Measurements from ENCODE around the gene HSPA1A. TPM values are rescaled to one million over a fixed set of nuclear protein-coding genes. Genes with fewer than 3 reads are reported as not detected.
"Not testable (repeated sequence)": the region's sequence is repeated elsewhere in the genome, so short reads cannot be mapped to it uniquely, and the experiment has no call there.

The HSPA1A gene
- total and polyA plus RNA-seq, 12 donors = 48.5 to 261 (median 183) TPM

DNA sequence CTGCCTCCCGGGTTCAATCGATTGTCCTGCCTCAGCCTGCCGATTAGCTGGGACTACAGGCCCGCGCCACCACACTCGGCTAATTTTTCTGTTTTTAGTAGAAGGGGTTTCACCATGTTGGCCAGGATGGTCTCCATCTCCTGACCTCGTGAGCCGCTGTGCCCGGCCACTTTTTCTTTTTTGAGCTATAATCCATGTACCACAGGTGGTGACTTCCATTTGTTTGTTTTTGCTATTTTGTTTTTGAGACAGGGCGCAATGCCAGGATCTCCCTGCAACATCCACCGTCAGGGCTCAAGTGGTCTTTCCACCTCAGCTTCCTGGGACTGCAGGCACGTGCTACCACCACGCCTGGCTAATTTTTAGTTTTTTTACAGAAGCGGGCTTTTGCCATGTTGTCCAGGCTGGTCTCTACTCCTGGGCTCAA is 20.7 kb downstream of the HSPA1A start:
- TF ChIP-seq CTCF (IDR thresholded peaks at IDR 0.05) = no peak
- TF ChIP-seq POLR2A (IDR thresholded peaks at IDR 0.05) = no peak
- Histone ChIP-seq H3K27ac (peak overlapping the region in 4 of 5 donors; percentile 3 to 96 (median 66)), H3K4me3 (peak overlapping the region in 2 of 4 donors; percentile 62 to 92), H3K36me3 (replicated peaks in 1 of 2) (peaks cover 0 to 39% of the 10 kb centered on the region in 2 donors), H3K4me1 (replicated peaks in 1 of 2) (peaks cover 25 to 46% of the 10 kb centered on the region in 2 donors), H3K27me3 (no peaks in the 10 kb centered on the region), H3K9me3 (replicated peaks in 1 of 3) (no peaks in the 10 kb centered on the region)
- 14 to 47% (median 19%) methylated on average over 13 to 14 of the region's 14 CpGs for WGBS, 4 donors
- DNase-seq = peak in 1 of 7 donors; percentile 29
- intact Hi-C loops (cut with DNase I) = loop anchor here (5.0 to 10.0 kb wide), 2 partner anchors 149 to 151 kb away; partner anchors contain the start of gene LY6G5C (in 1 of the 2)

- H3K27me3 ChIP-seq = no peaks in the 10 kb centered on the region
- TF ChIP-seq POLR2A (IDR thresholded peaks at IDR 0.05) = no peak
- TF ChIP-seq CTCF (IDR thresholded peaks at IDR 0.05) = no peak
- peak overlapping the region; percentile 3 to 96 (median 47) for H3K27ac ChIP-seq
- peaks cover 25 to 41% of the 10 kb centered on the region in 2 donors for H3K4me1 ChIP-seq (replicated peaks in 1 of 2)
- H3K36me3 ChIP-seq (replicated peaks in 1 of 2) = peaks cover 0 to 40% of the 10 kb centered on the region in 2 donors
- no peak for DNase-seq
- 13 to 30% (median 19%) methylated on average over 12 of the region's 12 CpGs for WGBS, 4 donors
- intact Hi-C loops (cut with DNase I) = loop anchor here (5.0 to 10.0 kb wide), 2 partner anchors 149 to 152 kb away; partner anchors contain the start of gene LY6G5C (in 1 of the 2)
- no peaks in the 10 kb centered on the region for H3K9me3 ChIP-seq (replicated peaks in 1 of 3)
- H3K4me3 ChIP-seq = peak overlapping the region in 2 of 4 donors; percentile 62 to 92
Measured at GRCh38 chr6:31836474-31837368, 21.4 kb downstream of the HSPA1A start.

- intact Hi-C loops (cut with DNase I) = loop anchor here (5.0 to 10.0 kb wide), 2 partner anchors 150 to 153 kb away; partner anchors contain the start of gene LY6G5C (in 1 of the 2)
- H3K27ac ChIP-seq = peak overlapping the region in 1 of 5 donors; percentile 96
Measured at GRCh38 chr6:31837369-31838113, 22.2 kb downstream of the HSPA1A start.

GRCh38 chr6:31838114-31838553 is 22.8 kb downstream of the HSPA1A start:
- intact Hi-C loops (cut with DNase I) = loop anchor here (5.0 to 10.0 kb wide), 2 partner anchors 151 to 153 kb away; partner anchors contain the start of gene LY6G5C (in 1 of the 2)
- not testable (repeated sequence) for H3K27me3 ChIP-seq; H3K4me3 ChIP-seq; H3K27ac ChIP-seq; H3K9me3 ChIP-seq (replicated peaks in 1 of 3); DNase-seq
- Histone ChIP-seq H3K4me1 (replicated peaks in 1 of 2) (peaks cover 25 to 41% of the 10 kb centered on the region in 2 donors), H3K36me3 (replicated peaks in 1 of 2) (peaks cover 0 to 40% of the 10 kb centered on the region in 2 donors)
- 82 to 85% (median 84%) methylated on average over 9 of the region's 9 CpGs for WGBS, 4 donors

More at GRCh38 chr6:31837369-31838113, 22.2 kb downstream of the HSPA1A start:
- WGBS, 4 donors = 11 to 41% (median 20%) methylated on average over 1 of the region's 1 CpG
- no peak for TF ChIP-seq POLR2A (IDR thresholded peaks at IDR 0.05)
- no peak for TF ChIP-seq CTCF (IDR thresholded peaks at IDR 0.05)
- DNase-seq = no peak
- Histone ChIP-seq H3K4me3 (peak overlapping the region in 1 of 4 donors; percentile 62), H3K9me3 (replicated peaks in 1 of 3) (no peaks in the 10 kb centered on the region), H3K36me3 (replicated peaks in 1 of 2) (peaks cover 0 to 40% of the 10 kb centered on the region in 2 donors), H3K27me3 (no peaks in the 10 kb centered on the region), H3K4me1 (replicated peaks in 1 of 2) (peaks cover 25 to 41% of the 10 kb centered on the region in 2 donors)

Data from adrenal gland (tissue), 12 donors.